Measurements from ENCODE around the gene TPSG1.

TPSG1 gene

DNA sequence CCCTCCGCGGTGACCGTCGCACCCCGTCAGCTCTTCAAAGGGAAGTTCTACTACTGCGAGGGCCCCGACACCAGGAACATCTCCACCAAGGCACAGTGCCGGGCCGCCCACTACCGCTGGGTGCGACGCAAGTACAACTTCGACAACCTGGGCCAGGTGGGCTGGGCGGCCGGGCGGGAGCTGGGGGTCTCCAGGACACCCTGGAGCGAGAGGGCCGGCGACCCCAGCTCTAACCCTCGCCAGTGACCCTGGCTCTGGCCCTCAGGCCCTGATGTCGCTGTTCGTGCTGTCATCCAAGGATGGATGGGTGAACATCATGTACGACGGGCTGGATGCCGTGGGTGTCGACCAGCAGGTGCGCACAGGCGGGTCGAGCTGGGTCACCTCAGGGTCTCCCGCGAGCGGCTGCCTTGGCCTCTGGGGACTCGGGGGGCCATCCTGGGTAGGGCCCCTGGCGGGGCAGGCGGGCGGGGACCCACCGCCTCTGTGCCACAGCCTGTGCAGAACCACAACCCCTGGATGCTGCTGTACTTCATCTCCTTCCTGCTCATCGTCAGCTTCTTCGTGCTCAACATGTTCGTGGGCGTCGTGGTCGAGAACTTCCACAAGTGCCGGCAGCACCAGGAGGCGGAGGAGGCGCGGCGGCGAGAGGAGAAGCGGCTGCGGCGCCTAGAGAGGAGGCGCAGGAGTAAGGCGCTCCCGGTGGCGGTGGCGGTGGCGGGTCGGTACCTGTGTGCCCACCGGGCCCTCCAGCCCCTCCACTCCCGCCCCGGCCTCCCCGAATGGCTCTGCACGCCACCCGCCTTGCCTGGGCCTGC lies 13.4 kb downstream of the TPSG1 start:
- Histone ChIP-seq H3K36me3 (ENCODE audit: control insufficient read depth, insufficient read depth, low read length) (no peaks in the 10 kb centered on the region), H3K27me3 (ENCODE audit: control insufficient read depth, insufficient read depth, low read length) (no peaks in the 10 kb centered on the region), H3K4me2 (ENCODE audit: low read length) (no peak overlapping the region), H3K27ac (no peak overlapping the region), H3K9me3 (ENCODE audit: control insufficient read depth, low read length) (no peaks in the 10 kb centered on the region), H3K4me1 (no peaks in the 10 kb centered on the region), H3K79me2 (no peaks in the 10 kb centered on the region), H3K4me3 (ENCODE audit: low read depth, low read length) (no peak overlapping the region), H3K9ac (no peak overlapping the region), H2AFZ (no peak overlapping the region)
- TF ChIP-seq, protein P1, sequence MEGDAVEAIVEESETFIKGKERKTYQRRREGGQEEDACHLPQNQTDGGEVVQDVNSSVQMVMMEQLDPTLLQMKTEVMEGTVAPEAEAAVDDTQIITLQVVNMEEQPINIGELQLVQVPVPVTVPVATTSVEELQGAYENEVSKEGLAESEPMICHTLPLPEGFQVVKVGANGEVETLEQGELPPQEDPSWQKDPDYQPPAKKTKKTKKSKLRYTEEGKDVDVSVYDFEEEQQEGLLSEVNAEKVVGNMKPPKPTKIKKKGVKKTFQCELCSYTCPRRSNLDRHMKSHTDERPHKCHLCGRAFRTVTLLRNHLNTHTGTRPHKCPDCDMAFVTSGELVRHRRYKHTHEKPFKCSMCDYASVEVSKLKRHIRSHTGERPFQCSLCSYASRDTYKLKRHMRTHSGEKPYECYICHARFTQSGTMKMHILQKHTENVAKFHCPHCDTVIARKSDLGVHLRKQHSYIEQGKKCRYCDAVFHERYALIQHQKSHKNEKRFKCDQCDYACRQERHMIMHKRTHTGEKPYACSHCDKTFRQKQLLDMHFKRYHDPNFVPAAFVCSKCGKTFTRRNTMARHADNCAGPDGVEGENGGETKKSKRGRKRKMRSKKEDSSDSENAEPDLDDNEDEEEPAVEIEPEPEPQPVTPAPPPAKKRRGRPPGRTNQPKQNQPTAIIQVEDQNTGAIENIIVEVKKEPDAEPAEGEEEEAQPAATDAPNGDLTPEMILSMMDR (IDR thresholded peaks at IDR 0.05): no peak

DNA sequence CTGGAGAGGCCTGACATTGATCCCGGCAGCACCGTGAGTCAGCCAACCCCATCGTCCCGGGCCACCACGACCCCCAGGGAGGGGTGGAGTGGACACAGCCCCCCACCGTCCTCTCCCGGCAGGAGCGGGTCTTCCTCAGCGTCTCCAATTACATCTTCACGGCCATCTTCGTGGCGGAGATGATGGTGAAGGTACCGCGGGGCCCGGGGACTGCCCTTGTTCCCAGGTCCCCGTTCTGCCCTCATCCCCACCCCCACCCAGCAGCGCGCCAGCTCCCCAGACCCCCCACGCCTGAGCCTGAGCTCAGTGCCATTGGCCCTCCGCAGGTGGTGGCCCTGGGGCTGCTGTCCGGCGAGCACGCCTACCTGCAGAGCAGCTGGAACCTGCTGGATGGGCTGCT lies 14.6 kb downstream of the TPSG1 start:
- H3K9me3 ChIP-seq (ENCODE audit: control insufficient read depth, low read length): no peaks in the 10 kb centered on the region
- H3K9ac ChIP-seq: no peak overlapping the region
- no peaks in the 10 kb centered on the region for H3K79me2 ChIP-seq
- no peak overlapping the region for H3K4me3 ChIP-seq (ENCODE audit: low read depth, low read length)
- TF ChIP-seq, protein P1 (IDR thresholded peaks at IDR 0.05): no peak
- no peak overlapping the region for H2AFZ ChIP-seq
- H3K4me1 ChIP-seq: no peaks in the 10 kb centered on the region
- no peaks in the 10 kb centered on the region for H3K27me3 ChIP-seq (ENCODE audit: control insufficient read depth, insufficient read depth, low read length)
- H3K27ac ChIP-seq: no peak overlapping the region
- no peaks in the 10 kb centered on the region for H3K36me3 ChIP-seq (ENCODE audit: control insufficient read depth, insufficient read depth, low read length)
- H3K4me2 ChIP-seq (ENCODE audit: low read length): no peak overlapping the region

DNA sequence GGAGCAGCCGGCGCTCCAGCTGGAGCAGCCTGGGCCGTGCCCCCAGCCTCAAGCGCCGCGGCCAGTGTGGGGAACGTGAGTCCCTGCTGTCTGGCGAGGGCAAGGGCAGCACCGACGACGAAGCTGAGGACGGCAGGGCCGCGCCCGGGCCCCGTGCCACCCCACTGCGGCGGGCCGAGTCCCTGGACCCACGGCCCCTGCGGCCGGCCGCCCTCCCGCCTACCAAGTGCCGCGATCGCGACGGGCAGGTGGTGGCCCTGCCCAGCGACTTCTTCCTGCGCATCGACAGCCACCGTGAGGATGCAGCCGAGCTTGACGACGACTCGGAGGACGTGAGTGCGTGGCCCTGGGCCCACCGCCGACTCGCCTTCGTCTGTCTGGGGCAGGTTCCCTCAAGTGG lies 16.0 kb downstream of the TPSG1 start:
- no peaks in the 10 kb centered on the region for H3K27me3 ChIP-seq (ENCODE audit: control insufficient read depth, insufficient read depth, low read length)
- H3K9ac ChIP-seq: no peak overlapping the region
- H2AFZ ChIP-seq: no peak overlapping the region
- H3K4me3 ChIP-seq (ENCODE audit: low read depth, low read length): no peak overlapping the region
- no peaks in the 10 kb centered on the region for H3K36me3 ChIP-seq (ENCODE audit: control insufficient read depth, insufficient read depth, low read length)
- H3K9me3 ChIP-seq (ENCODE audit: control insufficient read depth, low read length): no peaks in the 10 kb centered on the region
- no peak overlapping the region for H3K27ac ChIP-seq
- no peaks in the 10 kb centered on the region for H3K4me1 ChIP-seq
- TF ChIP-seq, protein P1 (IDR thresholded peaks at IDR 0.05): no peak
- no peak overlapping the region for H3K4me2 ChIP-seq (ENCODE audit: low read length)
- H3K79me2 ChIP-seq: no peaks in the 10 kb centered on the region

DNA sequence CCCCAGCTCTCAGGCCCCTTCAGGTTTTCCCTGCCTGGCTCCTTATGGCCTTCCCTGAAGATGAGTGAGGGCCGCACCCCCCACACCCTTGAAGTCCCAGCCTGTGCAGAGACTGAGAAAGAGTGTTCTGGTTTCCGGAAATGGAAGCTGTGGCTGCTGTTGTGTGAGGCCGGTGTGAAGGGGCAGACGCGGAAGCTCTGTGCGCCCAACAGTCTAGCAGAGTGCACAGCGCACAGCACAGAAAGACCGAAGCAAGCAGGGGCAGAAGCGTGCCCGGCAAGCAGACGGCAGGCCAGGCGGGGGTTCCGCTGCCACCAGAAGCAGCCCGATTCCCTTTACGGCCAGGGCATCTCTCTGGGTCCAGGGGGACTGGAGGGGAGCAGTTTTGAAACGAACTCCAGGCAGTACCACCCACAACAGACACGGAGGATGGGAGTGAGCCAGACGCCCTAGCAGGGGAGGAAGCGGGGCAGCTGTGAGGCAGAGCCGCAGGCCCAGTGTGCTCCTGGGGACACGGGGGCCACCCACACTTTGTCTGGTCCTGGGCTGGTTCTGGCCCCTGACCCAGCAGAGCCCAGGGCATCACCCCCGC lies 16.7 kb downstream of the TPSG1 start:
- Histone ChIP-seq H3K36me3 (ENCODE audit: control insufficient read depth, insufficient read depth, low read length) (no peaks in the 10 kb centered on the region), H3K9me3 (ENCODE audit: control insufficient read depth, low read length) (no peaks in the 10 kb centered on the region), H3K4me1 (no peaks in the 10 kb centered on the region), H3K27ac (no peak overlapping the region), H3K79me2 (no peaks in the 10 kb centered on the region), H3K4me3 (ENCODE audit: low read depth, low read length) (no peak overlapping the region), H2AFZ (no peak overlapping the region), H3K27me3 (ENCODE audit: control insufficient read depth, insufficient read depth, low read length) (no peaks in the 10 kb centered on the region), H3K4me2 (ENCODE audit: low read length) (no peak overlapping the region), H3K9ac (no peak overlapping the region)
- TF ChIP-seq, protein P1 (IDR thresholded peaks at IDR 0.05): no peak
